ENCODE data around the gene CDC45.

CDC45 gene

GRCh38 chr22:19510919-19511341 lies 31.2 kb downstream of the CDC45 start:
- TF ChIP-seq ZFX (IDR thresholded peaks at IDR 0.05; ENCODE audit: borderline replicate concordance) (no peak), CTCF (IDR thresholded peaks at IDR 0.05) (no peak)
- H3K27ac ChIP-seq, result no peak overlapping the region

DNA sequence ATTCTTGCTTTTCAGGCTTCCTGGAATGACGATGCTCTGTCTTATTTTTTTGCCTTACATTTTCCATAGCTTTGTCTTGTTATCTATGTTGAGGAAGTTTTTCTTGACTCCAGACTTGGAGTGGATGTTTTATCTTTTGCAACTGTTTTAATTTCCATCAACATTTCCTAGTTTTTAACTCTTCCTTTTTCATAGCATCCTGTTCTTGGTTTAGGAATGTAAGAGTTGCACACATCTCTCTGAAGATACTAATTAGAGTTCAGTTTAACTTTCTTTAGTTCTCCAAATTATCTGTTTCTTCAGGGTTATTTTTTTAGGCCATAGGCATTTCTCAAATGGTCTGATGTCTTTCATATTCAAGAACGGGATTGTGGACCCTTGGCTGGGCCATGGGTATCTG lies 34.1 kb downstream of the CDC45 start:
- H3K27ac ChIP-seq, result no peak overlapping the region
- no peak for TF ChIP-seq ZFX (IDR thresholded peaks at IDR 0.05; ENCODE audit: borderline replicate concordance)

DNA sequence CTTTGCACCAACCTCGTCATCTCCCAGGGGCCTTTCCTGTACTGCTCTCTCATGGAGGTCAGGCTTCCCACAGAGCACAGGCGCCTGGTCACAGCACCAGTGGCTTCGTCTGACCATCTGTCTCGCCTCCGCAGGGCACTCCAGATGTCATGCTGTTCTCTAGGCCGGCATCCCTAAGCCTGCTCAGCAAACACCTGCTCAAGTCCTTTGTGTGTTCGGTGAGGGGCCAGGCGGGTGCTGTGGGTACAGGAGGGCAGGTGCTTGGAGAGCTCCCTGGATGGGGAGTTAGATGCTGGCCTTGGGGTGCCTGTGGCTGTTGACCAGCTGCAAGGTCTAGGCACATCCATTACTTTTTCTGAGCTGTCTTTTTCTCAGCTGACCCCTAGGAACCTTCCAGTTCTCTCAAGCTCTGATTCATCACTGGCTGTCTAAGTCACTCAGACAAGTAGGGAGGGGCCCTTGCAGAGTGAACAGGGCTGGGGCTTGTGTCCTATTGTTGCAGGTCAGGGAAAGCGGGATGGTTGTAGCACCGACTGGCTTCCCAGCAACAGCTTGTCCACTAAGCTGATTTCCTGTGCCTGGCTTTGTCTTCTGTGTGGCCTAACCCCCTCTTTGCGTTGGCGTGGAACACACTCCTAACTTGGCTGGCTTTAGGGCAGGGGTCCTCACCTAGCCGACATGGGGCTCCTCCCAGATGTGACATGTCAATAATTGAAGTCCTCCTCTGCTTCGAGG lies 35.3 kb downstream of the CDC45 start:
- H3K27ac ChIP-seq, result no peak overlapping the region
- TF ChIP-seq ZFX (IDR thresholded peaks at IDR 0.05; ENCODE audit: borderline replicate concordance) (no peak), CTCF (IDR thresholded peaks at IDR 0.05) (no peak)

DNA sequence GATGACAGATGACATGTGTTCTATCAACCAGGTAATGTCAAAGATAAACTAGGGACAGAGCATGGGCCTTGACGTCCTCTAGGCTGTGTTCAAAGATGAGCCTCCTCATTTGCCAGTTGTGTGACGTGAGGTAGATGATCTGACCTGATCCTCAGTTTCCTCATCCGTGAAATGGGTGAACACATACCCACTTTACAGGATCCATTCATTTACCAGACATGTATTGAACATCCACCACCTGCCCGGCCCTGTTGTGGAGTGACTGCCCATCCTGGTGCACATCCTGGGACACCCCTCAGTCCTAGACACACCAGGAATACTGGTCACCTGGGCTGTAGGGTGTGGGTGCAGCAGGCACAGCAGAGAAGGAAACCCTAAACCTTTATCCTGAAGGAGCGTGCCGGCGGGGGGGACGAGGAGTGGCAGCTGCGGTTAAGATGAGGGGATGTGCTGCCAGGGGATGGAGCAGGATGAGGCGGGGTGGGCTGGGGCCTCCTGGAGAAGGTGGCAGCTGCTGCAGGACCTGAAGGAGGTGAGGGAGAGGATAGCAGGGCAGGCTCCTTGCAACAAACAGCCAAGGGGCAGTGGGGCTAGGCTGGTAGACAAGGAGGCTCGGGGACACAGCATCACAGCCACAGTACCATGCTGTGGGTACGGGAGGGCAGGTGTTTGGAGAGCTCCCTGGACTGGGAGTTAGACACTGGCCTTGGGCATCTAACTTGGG lies 36.1 kb downstream of the CDC45 start:
- TF ChIP-seq ZFX (IDR thresholded peaks at IDR 0.05; ENCODE audit: borderline replicate concordance), result no peak
- no peak for TF ChIP-seq CTCF (IDR thresholded peaks at IDR 0.05)
- no peak overlapping the region for H3K27ac ChIP-seq

GRCh38 chr22:19516378-19517170 lies 36.9 kb downstream of the CDC45 start:
- no peak for TF ChIP-seq ZFX (IDR thresholded peaks at IDR 0.05; ENCODE audit: borderline replicate concordance)
- no peak overlapping the region for H3K27ac ChIP-seq

- H3K27ac ChIP-seq, result no peak overlapping the region
- TF ChIP-seq ZFX (IDR thresholded peaks at IDR 0.05; ENCODE audit: borderline replicate concordance) (no peak), CTCF (IDR thresholded peaks at IDR 0.05) (no peak)
Observed at GRCh38 chr22:19517171-19517500, 37.4 kb downstream of the CDC45 start.

GRCh38 chr22:19517919-19518611 lies 38.3 kb downstream of the CDC45 start:
- TF ChIP-seq ZFX (IDR thresholded peaks at IDR 0.05; ENCODE audit: borderline replicate concordance), result no peak
- no peak for TF ChIP-seq CTCF (IDR thresholded peaks at IDR 0.05)
- H3K27ac ChIP-seq, result no peak overlapping the region

Measured in 22Rv1 (cell line).